GM18498 (cell line): ENCODE results near the gene TRIM23.

Experiments used
- ATAC-seq: cut with Tn5 transposase; IDR thresholded peaks from one replicate; pipeline ENCODE4 v1.9.1; 2021; ENCODE audit warnings: mild to moderate bottlenecking, moderate library complexity; ENCODE audit not compliant: unreplicated experiment

Gene TRIM23

DNA sequence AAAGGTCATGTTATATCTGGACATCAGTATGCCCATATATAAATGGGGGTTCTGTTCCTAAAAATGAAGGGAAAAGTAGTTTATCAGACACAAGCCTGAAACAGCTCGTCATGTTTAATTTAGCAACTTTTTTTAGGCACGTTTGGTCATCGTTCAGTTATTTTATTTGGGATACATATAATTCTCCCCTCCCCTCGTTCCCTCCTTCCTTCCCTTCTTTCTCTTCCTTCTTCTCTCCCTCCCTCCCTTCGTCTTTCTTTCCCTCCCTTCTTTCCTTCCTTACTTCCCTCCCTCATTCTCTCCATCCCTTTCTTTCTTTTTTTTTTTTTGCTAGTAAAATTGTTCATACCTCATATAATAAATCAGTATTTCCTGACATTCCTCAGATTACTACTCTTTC lies 57.6 kb downstream of the TRIM23 start:
- no peak for ATAC-seq

DNA sequence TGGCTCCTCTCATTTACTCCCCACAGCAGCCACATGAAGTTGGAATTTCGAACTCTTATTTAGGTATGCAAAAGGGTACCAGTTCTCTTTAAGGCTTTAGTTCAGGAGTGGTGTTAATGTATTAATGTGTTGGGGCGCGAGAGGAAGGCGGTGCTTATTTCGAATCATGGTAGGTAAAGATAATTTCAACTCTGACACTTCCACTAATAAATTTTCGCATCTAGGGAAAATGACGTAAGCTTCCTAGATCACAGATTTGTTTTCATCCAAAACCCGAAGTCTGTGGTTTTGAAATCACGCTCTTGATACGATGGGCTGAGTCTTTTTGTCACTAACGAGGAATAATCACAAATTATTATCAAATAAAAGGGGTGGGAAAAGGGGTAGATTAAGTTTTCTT lies 60.4 kb downstream of the TRIM23 start:
- no peak for ATAC-seq

DNA sequence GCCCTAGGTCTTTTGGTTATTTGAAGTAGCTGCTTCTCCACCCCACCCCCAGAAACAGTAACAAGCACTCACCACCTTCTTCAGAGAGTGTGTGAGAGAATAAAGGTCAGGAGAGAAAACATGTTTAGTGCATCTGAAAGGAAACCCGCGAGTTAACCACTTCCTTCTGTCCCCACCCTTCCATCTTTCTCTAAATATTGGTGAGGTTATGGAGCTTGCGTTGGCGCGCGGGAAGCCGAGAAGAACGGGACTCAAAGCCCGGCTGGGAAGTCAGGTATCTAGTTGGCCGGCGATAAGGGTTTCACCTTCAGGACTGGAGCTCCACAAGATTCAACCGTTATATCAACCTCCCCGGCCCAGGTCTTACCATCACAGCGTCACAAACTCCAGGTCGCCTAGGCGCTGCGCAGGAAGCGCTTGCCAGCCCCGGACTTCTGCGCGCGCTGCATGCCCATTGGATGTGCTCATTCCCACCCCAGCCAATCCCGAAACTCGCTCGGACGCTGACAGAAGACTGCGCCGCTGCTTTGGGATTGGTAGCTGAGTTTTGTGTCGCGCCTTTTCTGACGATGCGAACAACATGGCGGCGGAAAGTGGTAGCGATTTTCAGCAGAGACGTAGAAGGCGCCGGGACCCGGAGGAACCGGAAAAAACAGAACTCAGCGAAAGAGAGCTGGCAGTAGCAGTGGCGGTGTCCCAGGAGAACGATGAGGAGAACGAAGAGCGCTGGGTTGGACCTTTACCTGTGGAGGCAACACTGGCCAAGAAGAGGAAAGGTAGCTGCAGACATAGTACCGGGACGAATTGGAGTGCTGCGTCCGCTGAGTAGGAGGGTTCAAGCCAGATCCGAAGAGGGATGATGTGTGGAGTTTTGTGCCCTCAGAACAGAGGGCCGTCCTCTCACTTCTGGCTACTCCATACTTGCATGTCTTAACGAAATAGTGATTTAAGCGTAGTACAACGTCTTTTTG lies 61.1 kb downstream of the TRIM23 start, which contains the start of the genes CENPK and PPWD1:
CENPK (minus strand) TSS at position 438 of the 971 bp plus-strand sequence. CDS start 8,261 bp downstream, outside the sequence.
PPWD1 (plus strand) TSS at position 566 of the 971 bp plus-strand sequence; CDS start at position 581, 15 bp downstream.
- peak; percentile 99 for ATAC-seq

DNA sequence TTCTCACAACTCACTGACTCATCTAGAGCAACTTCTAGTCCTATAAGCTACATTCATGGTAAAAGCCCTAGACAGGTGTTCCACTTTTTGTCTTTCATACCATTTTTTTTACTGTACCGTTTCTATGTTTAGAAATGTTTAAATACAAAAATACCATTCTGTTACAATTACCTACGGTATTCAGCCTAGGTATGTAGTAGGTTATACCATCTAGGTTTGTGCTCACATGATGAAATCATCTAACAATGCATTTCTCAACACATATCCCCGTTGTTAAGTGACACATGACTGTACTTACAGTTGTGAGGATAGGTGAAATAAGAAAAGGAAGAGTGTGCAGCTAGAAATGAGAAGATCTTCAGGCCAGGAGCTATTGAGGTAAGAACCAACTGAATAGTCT lies 67.4 kb downstream of the TRIM23 start:
- ATAC-seq = no peak

DNA sequence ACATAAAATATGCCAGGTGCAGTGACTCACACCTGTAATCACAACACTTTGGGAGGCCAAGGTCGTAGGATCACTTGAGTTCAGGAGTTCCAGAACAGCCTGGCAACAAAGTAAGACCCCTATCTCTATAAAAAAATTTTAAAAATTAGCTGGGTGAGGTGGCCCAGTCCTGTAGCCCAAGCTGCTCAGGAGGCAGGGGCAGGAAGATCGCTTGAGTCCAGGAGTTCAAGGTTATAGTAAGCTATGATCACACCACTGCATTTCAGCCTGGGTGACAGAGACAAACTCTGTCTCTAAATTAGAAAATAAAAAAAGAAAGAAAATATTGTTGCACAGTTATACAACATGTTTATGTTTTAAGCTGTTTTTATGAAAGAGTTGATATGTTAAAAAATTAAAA lies 68.0 kb downstream of the TRIM23 start:
- no peak for ATAC-seq

DNA sequence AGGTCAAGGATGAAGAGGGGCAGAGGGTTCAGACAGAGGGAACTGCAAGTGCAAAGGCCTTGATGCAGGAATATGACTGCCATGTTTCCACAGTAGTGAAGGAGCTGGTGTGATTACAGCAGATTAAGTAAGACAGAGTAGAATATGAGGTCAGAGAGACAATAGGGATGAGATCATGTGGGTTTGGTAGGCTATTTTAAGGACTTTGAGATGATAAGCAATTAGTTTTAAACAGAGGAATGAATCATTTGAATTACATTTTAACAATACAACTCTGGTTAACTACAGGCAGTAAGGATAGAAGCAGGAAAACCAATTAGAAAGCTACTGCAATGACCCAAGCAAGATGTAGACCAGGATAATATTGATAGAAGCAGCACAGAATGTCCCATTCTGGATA lies 68.8 kb downstream of the TRIM23 start:
- ATAC-seq = no peak

DNA sequence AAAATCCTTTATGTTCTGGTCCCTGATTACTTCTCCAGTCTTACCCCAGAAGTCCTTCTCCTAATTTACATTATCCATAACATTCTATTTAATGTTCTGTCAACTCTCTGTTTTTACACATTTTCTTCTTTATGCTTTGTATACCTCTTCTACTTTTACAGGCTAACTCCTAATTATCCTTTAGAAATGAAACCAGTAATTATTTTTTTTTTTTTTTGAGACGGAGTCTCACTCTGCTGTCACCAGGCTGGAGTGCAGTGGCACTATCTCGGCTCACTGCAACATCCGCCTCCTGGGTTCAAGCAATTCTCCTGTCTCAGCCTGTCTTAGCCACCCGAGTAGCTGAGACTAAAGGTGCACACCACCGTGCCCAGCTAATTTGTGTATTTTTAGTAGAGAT lies 70.2 kb downstream of the TRIM23 start:
- ATAC-seq = no peak

GRCh38 chr5:65548281-65548680 lies 75.9 kb downstream of the TRIM23 start:
- ATAC-seq = no peak

GRCh38 chr5:65546141-65546540 lies 78.0 kb downstream of the TRIM23 start:
- ATAC-seq = no peak

DNA sequence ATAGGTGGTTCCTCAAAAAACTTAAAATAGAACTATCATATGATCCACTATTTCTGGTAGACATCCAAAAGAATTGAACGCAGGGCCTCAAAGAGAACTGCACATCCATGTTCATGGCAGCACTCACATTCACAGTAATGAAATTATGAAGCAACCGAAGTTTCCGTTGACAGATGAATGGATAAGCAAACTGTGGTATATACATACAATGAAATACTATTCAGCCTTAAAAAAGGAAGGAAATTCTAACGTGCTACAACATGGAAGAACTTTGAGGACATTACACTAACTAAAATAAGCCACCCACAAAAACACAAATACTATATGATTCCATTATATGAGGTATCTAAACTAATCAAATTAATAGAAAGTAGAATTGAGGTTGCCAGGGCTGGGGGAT lies 79.7 kb downstream of the TRIM23 start:
- no peak for ATAC-seq

DNA sequence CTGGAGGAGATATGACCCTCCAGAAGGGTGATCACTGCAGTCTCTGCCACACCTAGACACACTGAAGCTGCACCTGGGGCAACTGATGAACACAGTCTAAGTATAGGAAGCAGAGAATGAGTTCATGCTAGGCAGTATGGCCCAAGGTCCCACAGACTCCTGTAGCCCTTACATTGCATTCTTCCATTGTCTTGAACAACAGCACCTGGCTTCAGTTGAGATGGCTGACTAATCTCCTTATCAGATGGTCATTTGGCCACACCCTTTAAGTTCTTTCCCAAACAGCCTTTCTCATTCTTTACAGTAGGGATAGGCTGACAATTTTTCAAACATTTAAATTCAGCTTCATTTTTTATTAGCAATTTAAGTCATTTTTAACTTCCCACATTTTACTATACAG lies 84.3 kb downstream of the TRIM23 start:
- ATAC-seq = no peak
